SK-N-MC (cell line): ENCODE results near the gene LFNG.

ENCODE experiments used
- EZH2 ChIP-seq: fragments of 200-600 bp; sonication (generic); IDR thresholded peaks from one replicate; pipeline ENCODE4 v1.6.1; 2017; ENCODE audit warnings: antibody characterized with exemption
- FOXP2 ChIP-seq: optimal IDR thresholded peaks from 2 replicates; pipeline ENCODE3; 2011; ENCODE audit warnings: mild to moderate bottlenecking, moderate library complexity; ENCODE audit not compliant: insufficient read depth; ENCODE audit errors: extremely low read length, control extremely low read depth

DNA sequence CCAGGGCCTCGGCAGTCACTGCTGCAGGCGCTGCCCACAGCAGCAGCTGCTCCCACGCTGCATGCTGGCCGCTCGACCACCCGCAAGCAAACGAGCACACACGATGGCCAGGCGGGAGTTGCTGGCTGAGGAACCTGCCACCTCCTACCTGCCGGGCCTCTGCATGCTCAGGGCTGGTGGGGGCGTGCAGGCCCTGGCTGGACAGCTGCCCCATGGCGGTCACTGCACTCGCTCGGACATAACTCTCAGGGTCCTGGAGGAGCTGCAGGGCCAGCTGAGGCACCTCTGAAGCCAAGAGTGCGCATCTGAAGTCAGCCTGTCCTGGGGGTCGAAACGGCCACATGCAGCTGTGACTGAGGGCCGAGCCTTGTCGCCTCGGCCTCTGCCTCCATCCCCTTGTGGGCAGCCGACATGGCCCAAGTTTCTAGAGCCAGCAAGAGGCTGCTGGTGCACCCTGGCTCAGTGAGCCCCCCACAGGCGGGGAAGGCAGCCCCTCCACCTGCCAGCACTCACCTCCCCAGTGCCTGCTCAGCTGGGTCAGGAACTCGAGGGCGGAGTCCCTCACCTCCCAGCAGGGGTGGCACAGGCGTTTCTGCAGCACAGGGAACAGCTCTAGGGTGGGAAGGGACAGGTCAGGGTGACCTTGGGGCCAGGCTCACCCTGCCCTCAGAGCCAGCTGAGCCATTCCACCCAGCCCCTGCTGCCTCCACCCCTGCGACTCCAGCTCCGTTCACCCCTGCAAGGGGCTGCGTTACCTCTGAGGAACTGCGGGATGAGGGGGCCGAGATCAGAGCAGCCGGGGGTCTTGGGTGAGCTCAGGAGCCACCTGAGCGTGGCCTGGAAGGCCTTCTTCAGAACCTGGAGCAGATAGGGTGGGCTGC is 19.7 kb downstream of the LFNG start:
- TF ChIP-seq EZH2 (no peak), FOXP2 (no peak)
